ENCODE measurements around the gene GFAP.

GRCh38 chr17:44910231-44911106 lies 4.8 kb downstream of the GFAP start:
- TF ChIP-seq EP300 (IDR thresholded peaks at IDR 0.05) (no peak), POLR2A (IDR thresholded peaks at IDR 0.05) (no peak)
- TF ChIP-seq, protein P1, sequence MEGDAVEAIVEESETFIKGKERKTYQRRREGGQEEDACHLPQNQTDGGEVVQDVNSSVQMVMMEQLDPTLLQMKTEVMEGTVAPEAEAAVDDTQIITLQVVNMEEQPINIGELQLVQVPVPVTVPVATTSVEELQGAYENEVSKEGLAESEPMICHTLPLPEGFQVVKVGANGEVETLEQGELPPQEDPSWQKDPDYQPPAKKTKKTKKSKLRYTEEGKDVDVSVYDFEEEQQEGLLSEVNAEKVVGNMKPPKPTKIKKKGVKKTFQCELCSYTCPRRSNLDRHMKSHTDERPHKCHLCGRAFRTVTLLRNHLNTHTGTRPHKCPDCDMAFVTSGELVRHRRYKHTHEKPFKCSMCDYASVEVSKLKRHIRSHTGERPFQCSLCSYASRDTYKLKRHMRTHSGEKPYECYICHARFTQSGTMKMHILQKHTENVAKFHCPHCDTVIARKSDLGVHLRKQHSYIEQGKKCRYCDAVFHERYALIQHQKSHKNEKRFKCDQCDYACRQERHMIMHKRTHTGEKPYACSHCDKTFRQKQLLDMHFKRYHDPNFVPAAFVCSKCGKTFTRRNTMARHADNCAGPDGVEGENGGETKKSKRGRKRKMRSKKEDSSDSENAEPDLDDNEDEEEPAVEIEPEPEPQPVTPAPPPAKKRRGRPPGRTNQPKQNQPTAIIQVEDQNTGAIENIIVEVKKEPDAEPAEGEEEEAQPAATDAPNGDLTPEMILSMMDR (IDR thresholded peaks at IDR 0.05), result no peak
